Neural progenitor cell (in vitro differentiated cells): ENCODE data around the gene CDCP2.

Experiments used
- EZH2 ChIP-seq: fragments of 200-600 bp; sonication (generic); IDR thresholded peaks from 2 replicates; pipeline ENCODE4 v1.6.1; 2017; ENCODE audit warnings: antibody characterized with exemption, mild to moderate bottlenecking, moderate library complexity
- EZH2phosphoT487 ChIP-seq: fragments of 200-600 bp; sonication (generic); IDR thresholded peaks from 2 replicates; pipeline ENCODE4 v1.6.1; 2017; ENCODE audit warnings: antibody characterized with exemption
- TF ChIP-seq, protein P1 (sequence below): fragments of 200-600 bp; sonication (generic); IDR thresholded peaks from 2 replicates; pipeline ENCODE4 v1.5.1; 2017; ENCODE audit warnings: antibody characterized with exemption, mild to moderate bottlenecking

GRCh38 chr1:54174106-54174505 lies 21.3 kb upstream of the CDCP2 start:
- TF ChIP-seq, protein P1, sequence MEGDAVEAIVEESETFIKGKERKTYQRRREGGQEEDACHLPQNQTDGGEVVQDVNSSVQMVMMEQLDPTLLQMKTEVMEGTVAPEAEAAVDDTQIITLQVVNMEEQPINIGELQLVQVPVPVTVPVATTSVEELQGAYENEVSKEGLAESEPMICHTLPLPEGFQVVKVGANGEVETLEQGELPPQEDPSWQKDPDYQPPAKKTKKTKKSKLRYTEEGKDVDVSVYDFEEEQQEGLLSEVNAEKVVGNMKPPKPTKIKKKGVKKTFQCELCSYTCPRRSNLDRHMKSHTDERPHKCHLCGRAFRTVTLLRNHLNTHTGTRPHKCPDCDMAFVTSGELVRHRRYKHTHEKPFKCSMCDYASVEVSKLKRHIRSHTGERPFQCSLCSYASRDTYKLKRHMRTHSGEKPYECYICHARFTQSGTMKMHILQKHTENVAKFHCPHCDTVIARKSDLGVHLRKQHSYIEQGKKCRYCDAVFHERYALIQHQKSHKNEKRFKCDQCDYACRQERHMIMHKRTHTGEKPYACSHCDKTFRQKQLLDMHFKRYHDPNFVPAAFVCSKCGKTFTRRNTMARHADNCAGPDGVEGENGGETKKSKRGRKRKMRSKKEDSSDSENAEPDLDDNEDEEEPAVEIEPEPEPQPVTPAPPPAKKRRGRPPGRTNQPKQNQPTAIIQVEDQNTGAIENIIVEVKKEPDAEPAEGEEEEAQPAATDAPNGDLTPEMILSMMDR: no peak
- no peak for TF ChIP-seq EZH2
- TF ChIP-seq EZH2phosphoT487: no peak
